Trophoblast cell (in vitro differentiated cells and primary cell): ENCODE data around the gene OR9A4. TPM values are rescaled to one million over a fixed set of nuclear protein-coding genes. Genes with fewer than 3 reads are reported as not detected.

Experiments used
- DNase-seq, 2 donors: peaks; one replicate each; pipeline ENCODE4 v3.0.0-alpha.2; 2016
- H2AFZ ChIP-seq: 2 replicates; pipeline ENCODE4 v1.6.1; 2013; ENCODE audit warnings: low read length, moderate library complexity, mild to moderate bottlenecking; ENCODE audit not compliant: insufficient read depth, poor library complexity
- H2AK5ac ChIP-seq: 2 replicates; pipeline ENCODE4 v1.6.1; 2013; ENCODE audit warnings: mild to moderate bottlenecking, low read length
- H2BK120ac ChIP-seq: 2 replicates; pipeline ENCODE4 v1.6.1; 2013; ENCODE audit warnings: low read length, mild to moderate bottlenecking, moderate library complexity; ENCODE audit not compliant: insufficient read depth, poor library complexity
- H2BK12ac ChIP-seq: 2 replicates; pipeline ENCODE4 v1.6.1; 2013; ENCODE audit warnings: mild to moderate bottlenecking, low read length, moderate library complexity
- H2BK5ac ChIP-seq: 2 replicates; pipeline ENCODE4 v1.6.1; 2013; ENCODE audit warnings: low read length, low read depth, moderate library complexity, mild to moderate bottlenecking; ENCODE audit not compliant: poor library complexity
- H3K14ac ChIP-seq: 2 replicates; pipeline ENCODE4 v1.6.1; 2013; ENCODE audit warnings: mild to moderate bottlenecking, low read length
- H3K18ac ChIP-seq: 2 replicates; pipeline ENCODE4 v1.6.1; 2013; ENCODE audit warnings: mild to moderate bottlenecking, low read length
- H3K23ac ChIP-seq: 2 replicates; pipeline ENCODE4 v1.6.1; 2013; ENCODE audit warnings: low read length
- H3K27ac ChIP-seq: 2 replicates; pipeline ENCODE4 v1.5.1; 2013; ENCODE audit warnings: low read depth, mild to moderate bottlenecking, inconsistent platforms, low read length, moderate library complexity
- H3K27me3 ChIP-seq: 2 replicates; pipeline ENCODE4 v1.6.1; 2013; ENCODE audit warnings: inconsistent platforms, mild to moderate bottlenecking, low read length, moderate library complexity; ENCODE audit not compliant: insufficient read depth
- H3K36me3 ChIP-seq, 2 experiments: 1 replicate in 1 of 2; 2 replicates in 1 of 2; pipeline ENCODE4 v1.6.1; 2013; ENCODE audit warnings: low read length in 2 of 2, mild to moderate bottlenecking in 2 of 2, moderate library complexity in 1 of 2; ENCODE audit not compliant: insufficient read depth in 2 of 2, control insufficient read depth in 1 of 2
- H3K4ac ChIP-seq: 2 replicates; pipeline ENCODE4 v1.6.1; 2013; ENCODE audit warnings: low read depth, mild to moderate bottlenecking, low read length, moderate library complexity
- H3K4me1 ChIP-seq, 2 experiments: 1 replicate in 1 of 2; 2 replicates in 1 of 2; pipeline ENCODE4 v1.6.1; 2013; ENCODE audit warnings: low read length in 2 of 2, mild to moderate bottlenecking in 2 of 2, moderate library complexity in 1 of 2; ENCODE audit not compliant: insufficient read depth in 2 of 2, control insufficient read depth in 1 of 2
- H3K4me2 ChIP-seq: 2 replicates; pipeline ENCODE4 v1.6.1; 2013; ENCODE audit warnings: inconsistent platforms, mild to moderate bottlenecking, low read length, moderate library complexity
- H3K4me3 ChIP-seq: 2 replicates; pipeline ENCODE4 v1.5.1; 2013; ENCODE audit warnings: mild to moderate bottlenecking, low read depth, low read length, inconsistent platforms
- H3K79me1 ChIP-seq: one replicate; pipeline ENCODE4 v1.6.1; 2013; ENCODE audit warnings: low read length
- H3K79me2 ChIP-seq: 2 replicates; pipeline ENCODE4 v1.6.1; 2013; ENCODE audit warnings: low read length, mild to moderate bottlenecking; ENCODE audit not compliant: control insufficient read depth, insufficient read depth, poor library complexity
- H3K9ac ChIP-seq: 2 replicates; pipeline ENCODE4 v1.6.1; 2013; ENCODE audit warnings: mild to moderate bottlenecking, low read length
- H3K9me3 ChIP-seq: 2 replicates; pipeline ENCODE4 v1.6.1; 2013; ENCODE audit warnings: low read depth, mild to moderate bottlenecking, control low read depth, inconsistent platforms, low read length; ENCODE audit not compliant: insufficient read depth
- H4K12ac ChIP-seq: 2 replicates; pipeline ENCODE4 v1.6.1; 2013; ENCODE audit warnings: low read depth, mild to moderate bottlenecking, low read length, moderate library complexity
- H4K8ac ChIP-seq: 2 replicates; pipeline ENCODE4 v1.6.1; 2013; ENCODE audit warnings: low read depth, mild to moderate bottlenecking, low read length, moderate library complexity
- H4K91ac ChIP-seq: one replicate; pipeline ENCODE4 v1.6.1; 2013; ENCODE audit warnings: low read depth, mild to moderate bottlenecking, low read length, moderate library complexity
- WGBS: extraction: QIAGEN DNeasy Blood & Tissue Kit; methylation state at CpG from one replicate; pipeline ENCODE4 v1.1.7; 2013; ENCODE audit warnings: missing lambda C conversion rate; ENCODE audit not compliant: insufficient read length, insufficient coverage; ENCODE audit errors: extremely low coverage; 5-methylcytosine and 5-hydroxymethylcytosine counted together
- polyA plus RNA-seq: library from polyadenylated mRNA; stranded (reverse); fragments of 200-250 nt; gene quantifications from 2 replicates; pipeline ENCODE4 v1.2.3, GENCODE V29; 2013

Gene OR9A4
- polyA plus RNA-seq, result not detected in 2 replicates

GRCh38 chr7:141916099-141916498 lies at the start of gene OR9A4:
Gene OR9A4 (plus strand): TSS chr7:141916399. CDS start chr7:141918876, 2,477 bp downstream.
- no peaks in the 10 kb centered on the region for H3K27me3 ChIP-seq

GRCh38 chr7:141866974-141867373 lies 49.2 kb upstream of the OR9A4 start:
- Histone ChIP-seq H3K4ac (no peak overlapping the region), H3K4me3 (no peak overlapping the region), H3K36me3 (no peaks in the 10 kb centered on the region), H3K79me2 (no peaks in the 10 kb centered on the region), H3K9ac (no peak overlapping the region), H2AK5ac (no peak overlapping the region), H3K4me1 (no peaks in the 10 kb centered on the region), H3K9me3 (no peaks in the 10 kb centered on the region), H3K27ac (no peak overlapping the region), H3K4me2 (no peak overlapping the region), H2AFZ (no peak overlapping the region), H4K91ac (no peak overlapping the region), H2BK5ac (no peak overlapping the region), H2BK120ac (no peak overlapping the region), H2BK12ac (no peak overlapping the region), H3K14ac (no peak overlapping the region), H3K27me3 (no peaks in the 10 kb centered on the region), H4K8ac (no peak overlapping the region), H4K12ac (no peak overlapping the region), H3K18ac (no peak overlapping the region), H3K23ac (no peak overlapping the region), H3K79me1 (no peaks in the 10 kb centered on the region)
- no peak for DNase-seq
- no CpG with 5 or more reads among the region's 2 CpGs for WGBS

More at GRCh38 chr7:141916099-141916498, at the start of gene OR9A4:
- Histone ChIP-seq H3K4me1 (no peaks in the 10 kb centered on the region), H3K9me3 (no peaks in the 10 kb centered on the region), H2BK5ac (no peak within 1 kb of the TSS), H3K9ac (no peak within 1 kb of the TSS), H3K4me3 (no peak within 1 kb of the TSS), H3K4me2 (no peak within 1 kb of the TSS), H2BK120ac (no peak within 1 kb of the TSS), H3K36me3 (no peaks in the 10 kb centered on the region), H3K14ac (no peak within 1 kb of the TSS), H4K91ac (no peak within 1 kb of the TSS), H3K23ac (no peak within 1 kb of the TSS), H3K79me2 (no peaks in the 10 kb centered on the region), H4K8ac (no peak within 1 kb of the TSS), H3K18ac (no peak within 1 kb of the TSS), H2BK12ac (no peak within 1 kb of the TSS), H3K27ac (no peak within 1 kb of the TSS), H2AK5ac (no peak within 1 kb of the TSS), H4K12ac (no peak within 1 kb of the TSS), H3K4ac (no peak within 1 kb of the TSS), H3K79me1 (no peaks in the 10 kb centered on the region), H2AFZ (no peak within 1 kb of the TSS)
- no CpG with 5 or more reads among the region's 3 CpGs for WGBS
- DNase-seq, result no peak

- H3K18ac ChIP-seq, result no peak overlapping the region
- no peak overlapping the region for H3K4me3 ChIP-seq
- H3K36me3 ChIP-seq, result no peaks in the 10 kb centered on the region
- H3K14ac ChIP-seq, result no peak overlapping the region
- no peak overlapping the region for H3K23ac ChIP-seq
- no peak overlapping the region for H2AK5ac ChIP-seq
- H3K9ac ChIP-seq, result no peak overlapping the region
- H3K79me2 ChIP-seq, result no peaks in the 10 kb centered on the region
- H3K4me1 ChIP-seq, result no peaks in the 10 kb centered on the region
- no peak overlapping the region for H3K4me2 ChIP-seq
- no peak overlapping the region for H2BK12ac ChIP-seq
- WGBS, result no CpG with 5 or more reads among the region's 3 CpGs
- H2BK120ac ChIP-seq, result no peak overlapping the region
- H3K4ac ChIP-seq, result no peak overlapping the region
- no peak overlapping the region for H4K8ac ChIP-seq
- no peak overlapping the region for H2BK5ac ChIP-seq
- H3K27ac ChIP-seq, result no peak overlapping the region
- no peak overlapping the region for H2AFZ ChIP-seq
- no peak for DNase-seq
- peaks cover 5% of the 10 kb centered on the region for H3K9me3 ChIP-seq
- no peak overlapping the region for H4K91ac ChIP-seq
- H4K12ac ChIP-seq, result no peak overlapping the region
- no peaks in the 10 kb centered on the region for H3K79me1 ChIP-seq
- H3K27me3 ChIP-seq, result no peaks in the 10 kb centered on the region
Observed at GRCh38 chr7:141872931-141873330, 43.3 kb upstream of the OR9A4 start.

GRCh38 chr7:141874787-141875186 lies 41.4 kb upstream of the OR9A4 start:
- H3K4ac ChIP-seq, result no peak overlapping the region
- H3K27me3 ChIP-seq, result no peaks in the 10 kb centered on the region
- no peaks in the 10 kb centered on the region for H3K4me1 ChIP-seq
- no peak overlapping the region for H2AFZ ChIP-seq
- no peaks in the 10 kb centered on the region for H3K79me2 ChIP-seq
- no peak overlapping the region for H4K12ac ChIP-seq
- no peak overlapping the region for H2BK12ac ChIP-seq
- no peak overlapping the region for H4K8ac ChIP-seq
- no peaks in the 10 kb centered on the region for H3K36me3 ChIP-seq
- H4K91ac ChIP-seq, result no peak overlapping the region
- H3K23ac ChIP-seq, result no peak overlapping the region
- no peak overlapping the region for H2AK5ac ChIP-seq
- no peak overlapping the region for H3K18ac ChIP-seq
- H3K14ac ChIP-seq, result no peak overlapping the region
- no peak overlapping the region for H2BK120ac ChIP-seq
- no peak overlapping the region for H3K4me3 ChIP-seq
- peaks cover 5% of the 10 kb centered on the region for H3K9me3 ChIP-seq
- no peak overlapping the region for H2BK5ac ChIP-seq
- H3K9ac ChIP-seq, result no peak overlapping the region
- no CpG with 5 or more reads among the region's 3 CpGs for WGBS
- no peak overlapping the region for H3K4me2 ChIP-seq
- no peaks in the 10 kb centered on the region for H3K79me1 ChIP-seq
- DNase-seq, result no peak
- H3K27ac ChIP-seq, result no peak overlapping the region
